Naive thymus-derived CD4-positive, alpha-beta T cell (primary cell): ENCODE data around the gene ACTR5. TPM values are rescaled to one million over a fixed set of nuclear protein-coding genes. Genes with fewer than 3 reads are reported as not detected.

Experiments
- ATAC-seq: fragments of 150-1000 bp; cut with Tn5 transposase; 2 replicates; pipeline ENCODE4 v1.10.0; 2021; ENCODE audit warnings: mild to moderate bottlenecking, moderate library complexity
- CTCF ChIA-PET: fragments of 350-600 bp; sonication (Branson Sonifier 250); formaldehyde crosslinking; loops from one replicate; lab custom pipeline; 2021; ENCODE audit warnings: antibody characterized with exemption; lab: Charles Lee
- POLR2A ChIA-PET: fragments of 350-600 bp; sonication (Branson Sonifier 250); formaldehyde crosslinking; loops from one replicate; lab custom pipeline; 2021; ENCODE audit warnings: antibody characterized with exemption, inconsistent platforms; lab: Charles Lee
- DNase-seq, 9 donors: peaks; one replicate each; pipeline versions ENCODE4 v3.0.0 to v3.0.0-alpha.2; 2020 to 2022; ENCODE audit warnings: mixed read lengths in 1 of 9
- H3K27ac ChIP-seq: one replicate; pipeline ENCODE4 v1.7.0; 2013; ENCODE audit warnings: mild to moderate bottlenecking, low read depth, low read length, moderate library complexity
- H3K27me3 ChIP-seq, 2 donors: one replicate each; pipeline ENCODE4 v1.7.0; 2013; ENCODE audit warnings: low read length in 2 of 2, mild to moderate bottlenecking in 2 of 2, moderate library complexity in 2 of 2; ENCODE audit not compliant: control insufficient read depth in 2 of 2, insufficient read depth in 2 of 2
- H3K36me3 ChIP-seq, 3 experiments: 1 replicate in 2 of 3; 2 replicates in 1 of 3; pipeline ENCODE4 v1.7.0; 2013; ENCODE audit warnings: low read length in 3 of 3, mild to moderate bottlenecking in 3 of 3, moderate library complexity in 1 of 3; ENCODE audit not compliant: insufficient read depth in 3 of 3, control insufficient read depth in 2 of 3
- H3K4me1 ChIP-seq, 2 donors: one replicate each; pipeline ENCODE4 v1.7.0; 2013; ENCODE audit warnings: low read length in 2 of 2, mild to moderate bottlenecking in 2 of 2, moderate library complexity in 1 of 2; ENCODE audit not compliant: control insufficient read depth in 2 of 2, insufficient read depth in 2 of 2
- H3K4me3 ChIP-seq: 2 replicates; pipeline ENCODE4 v1.7.0; 2013; ENCODE audit warnings: mild to moderate bottlenecking, low read length
- H3K9me3 ChIP-seq, 3 experiments: 1 replicate in 2 of 3; 2 replicates in 1 of 3; pipeline ENCODE4 v1.7.0; 2013; ENCODE audit warnings: low read length in 3 of 3; ENCODE audit not compliant: control insufficient read depth in 2 of 3
- H3K27ac Mint-ChIP-seq, 9 donors: one replicate each; pipeline ENCODE4 v1.8.0; 2020 to 2022; ENCODE audit warnings: mixed read lengths in 9 of 9, mild to moderate bottlenecking in 8 of 9, moderate library complexity in 5 of 9, inconsistent platforms in 2 of 9
- H3K27me3 Mint-ChIP-seq, 5 donors: one replicate each; pipeline ENCODE4 v1.8.0; 2021 to 2022; ENCODE audit warnings: mixed read lengths in 5 of 5, mild to moderate bottlenecking in 1 of 5
- H3K36me3 Mint-ChIP-seq, 5 donors: one replicate each; pipeline ENCODE4 v1.8.0; 2020 to 2022; ENCODE audit warnings: mixed read lengths in 5 of 5, mild to moderate bottlenecking in 3 of 5, inconsistent platforms in 1 of 5
- H3K4me1 Mint-ChIP-seq, 7 donors: one replicate each; pipeline ENCODE4 v1.8.0; 2020 to 2022; ENCODE audit warnings: mixed read lengths in 7 of 7, mild to moderate bottlenecking in 3 of 7, inconsistent platforms in 1 of 7
- H3K4me3 Mint-ChIP-seq, 10 donors: one replicate each; pipeline ENCODE4 v1.8.0; 2020 to 2022; ENCODE audit warnings: mild to moderate bottlenecking in 10 of 10, mixed read lengths in 10 of 10, moderate library complexity in 6 of 10, inconsistent platforms in 2 of 10
- H3K9me3 Mint-ChIP-seq, 11 donors: one replicate each; pipeline ENCODE4 v1.8.0; 2020 to 2022; ENCODE audit warnings: mixed read lengths in 11 of 11, mild to moderate bottlenecking in 4 of 11, inconsistent platforms in 1 of 11, moderate library complexity in 1 of 11
- intact Hi-C, 2 donors: fragments of 100-400 bp; cut with micrococcal nuclease; formaldehyde crosslinking; loops; one replicate each; pipeline ENCODE4 v1.15.1; 2023
- polyA plus RNA-seq, 2 donors: library from polyadenylated mRNA; unstranded; fragments of 300-500 nt; fragmentation: Illumina TruSeq; gene quantifications; one replicate each; pipeline ENCODE4 v1.2.3, GENCODE V29; 2021
- total RNA-seq, 6 experiments: library from RNA in 5 of 6; stranded (reverse) in 5 of 6; gene quantifications; 1 replicate in 5 of 6; 2 replicates in 1 of 6; pipeline ENCODE4 v1.2.3 and lab custom pipeline; 2021 to 2026

The ACTR5 gene
- total and polyA plus RNA-seq, 7 experiments from 2014 or later, result 8.9 to 20.8 (median 15.1) TPM

- POLR2A ChIA-PET, result no interaction called here
- intact Hi-C loops, result no loop called here
- Histone ChIP-seq H3K4me3 (no peak overlapping the region), H3K4me1 (no peaks in the 10 kb centered on the region), H3K27ac (no peak overlapping the region), H3K27me3 (no peaks in the 10 kb centered on the region), H3K36me3 (peaks cover 8 to 90% (median 17%) of the 10 kb centered on the region in 3 experiments), H3K9me3 (no peaks in the 10 kb centered on the region)
- H3K27me3 Mint-ChIP-seq, result no peaks in the 10 kb centered on the region
- ATAC-seq (no peak), DNase-seq (no peak)
- peaks cover 0 to 28% (median 3%) of the 10 kb centered on the region in 7 donors for H3K4me1 Mint-ChIP-seq
- H3K4me3 Mint-ChIP-seq, result no peak overlapping the region
- CTCF ChIA-PET, result no interaction called here
- H3K36me3 Mint-ChIP-seq, result peaks cover 28 to 73% (median 52%) of the 10 kb centered on the region in 5 donors
- peaks cover 0 to 1% (median 0%) of the 10 kb centered on the region in 11 donors for H3K9me3 Mint-ChIP-seq
- H3K27ac Mint-ChIP-seq, result no peak overlapping the region
Measured at GRCh38 chr20:38759106-38759505, 10.8 kb downstream of the ACTR5 start.

- no peaks in the 10 kb centered on the region for H3K4me1 ChIP-seq
- Mint-ChIP-seq H3K36me3 (peaks cover 21 to 71% (median 46%) of the 10 kb centered on the region in 5 donors), H3K27ac (no peak overlapping the region), H3K9me3 (peaks cover 0 to 1% (median 0%) of the 10 kb centered on the region in 11 donors), H3K4me3 (no peak overlapping the region), H3K27me3 (no peaks in the 10 kb centered on the region), H3K4me1 (peaks cover 0 to 29% (median 3%) of the 10 kb centered on the region in 7 donors)
- no peak overlapping the region for H3K27ac ChIP-seq
- no peak for DNase-seq
- ChIA-PET CTCF (interaction anchor here (1.4 kb wide), 1 partner anchor 132 kb away, joined by 4 read pairs; no protein-coding TSS in a partner anchor), POLR2A (no interaction called here)
- ATAC-seq, result no peak
- no peaks in the 10 kb centered on the region for H3K9me3 ChIP-seq
- H3K4me3 ChIP-seq, result no peak overlapping the region
- intact Hi-C loops, result no loop called here
- H3K27me3 ChIP-seq, result no peaks in the 10 kb centered on the region
- H3K36me3 ChIP-seq, result peaks cover 3 to 92% (median 11%) of the 10 kb centered on the region in 3 experiments
Measured at GRCh38 chr20:38760978-38761377, 12.7 kb downstream of the ACTR5 start.

GRCh38 chr20:38762174-38762573 lies 13.9 kb downstream of the ACTR5 start:
- Histone ChIP-seq H3K4me3 (no peak overlapping the region), H3K27ac (no peak overlapping the region), H3K27me3 (no peaks in the 10 kb centered on the region), H3K36me3 (peaks cover 3 to 88% (median 7%) of the 10 kb centered on the region in 3 experiments), H3K9me3 (no peaks in the 10 kb centered on the region), H3K4me1 (no peaks in the 10 kb centered on the region)
- peaks cover 22 to 75% (median 55%) of the 10 kb centered on the region in 5 donors for H3K36me3 Mint-ChIP-seq
- intact Hi-C loops, result no loop called here
- no peaks in the 10 kb centered on the region for H3K27me3 Mint-ChIP-seq
- peak overlapping the region in 2 of 9 donors; percentile 32 to 49 for H3K27ac Mint-ChIP-seq
- DNase-seq (no peak), ATAC-seq (no peak)
- H3K4me3 Mint-ChIP-seq, result no peak overlapping the region
- peaks cover 0 to 1% (median 0%) of the 10 kb centered on the region in 11 donors for H3K9me3 Mint-ChIP-seq
- peaks cover 0 to 28% (median 3%) of the 10 kb centered on the region in 7 donors for H3K4me1 Mint-ChIP-seq
- ChIA-PET CTCF (interaction anchor here (0.6 to 0.8 kb wide), 2 partner anchors 10 to 388 kb away, joined by 3 to 4 read pairs; no protein-coding TSS in a partner anchor), POLR2A (interaction anchor here (0.6 kb wide), 1 partner anchor 26 kb away, joined by 3 read pairs; no protein-coding TSS in a partner anchor)

- Histone ChIP-seq H3K4me3 (no peak overlapping the region), H3K27ac (no peak overlapping the region), H3K36me3 (peaks cover 3 to 91% (median 7%) of the 10 kb centered on the region in 3 experiments), H3K27me3 (no peaks in the 10 kb centered on the region), H3K9me3 (no peaks in the 10 kb centered on the region), H3K4me1 (no peaks in the 10 kb centered on the region)
- Mint-ChIP-seq H3K27me3 (no peaks in the 10 kb centered on the region), H3K27ac (no peak overlapping the region), H3K36me3 (peaks cover 25 to 78% (median 60%) of the 10 kb centered on the region in 5 donors), H3K4me1 (peaks cover 0 to 28% (median 3%) of the 10 kb centered on the region in 7 donors), H3K4me3 (no peak overlapping the region), H3K9me3 (peaks cover 0 to 1% (median 0%) of the 10 kb centered on the region in 11 donors)
- intact Hi-C loops, result no loop called here
- ATAC-seq (no peak), DNase-seq (no peak)
- ChIA-PET POLR2A (interaction anchor here (0.6 kb wide), 1 partner anchor 121 kb away, joined by 4 read pairs; no protein-coding TSS in a partner anchor), CTCF (interaction anchor here (1.0 kb wide), 1 partner anchor 131 kb away, joined by 4 read pairs; no protein-coding TSS in a partner anchor)
Measured at GRCh38 chr20:38763616-38764015, 15.4 kb downstream of the ACTR5 start.

GRCh38 chr20:38764567-38765318 lies 16.5 kb downstream of the ACTR5 start:
- Mint-ChIP-seq H3K36me3 (peaks cover 30 to 77% (median 53%) of the 10 kb centered on the region in 5 donors), H3K27ac (peak overlapping the region in 3 of 9 donors; percentile 7 to 34 (median 28)), H3K4me1 (peaks cover 0 to 30% (median 5%) of the 10 kb centered on the region in 7 donors), H3K4me3 (no peak overlapping the region), H3K27me3 (no peaks in the 10 kb centered on the region), H3K9me3 (peaks cover 0 to 1% (median 0%) of the 10 kb centered on the region in 11 donors)
- Histone ChIP-seq H3K9me3 (no peaks in the 10 kb centered on the region), H3K27ac (no peak overlapping the region), H3K4me3 (no peak overlapping the region), H3K4me1 (no peaks in the 10 kb centered on the region), H3K27me3 (no peaks in the 10 kb centered on the region), H3K36me3 (peaks cover 3 to 92% (median 7%) of the 10 kb centered on the region in 3 experiments)
- intact Hi-C loops, result loop anchor here in 1 of 2 donors (5.0 kb wide), 1 partner anchor 43 kb away; the partner anchor contains the start of gene PPP1R16B
- DNase-seq, result peak in 1 of 9 donors; percentile 41
- ATAC-seq, result peak; percentile 44
- CTCF ChIA-PET, result interaction anchor here (0.6 to 0.7 kb wide), 3 partner anchors 18 to 128 kb away, joined by 3 to 4 read pairs (median 3); no protein-coding TSS in a partner anchor
- POLR2A ChIA-PET, result no interaction called here

- Histone ChIP-seq H3K27me3 (no peaks in the 10 kb centered on the region), H3K4me3 (no peak overlapping the region), H3K9me3 (no peaks in the 10 kb centered on the region), H3K36me3 (peaks cover 0 to 88% (median 3%) of the 10 kb centered on the region in 3 experiments), H3K27ac (no peak overlapping the region), H3K4me1 (no peaks in the 10 kb centered on the region)
- Mint-ChIP-seq H3K4me1 (peaks cover 0 to 30% (median 5%) of the 10 kb centered on the region in 7 donors), H3K27ac (peak overlapping the region in 1 of 9 donors; percentile 39), H3K27me3 (no peaks in the 10 kb centered on the region), H3K9me3 (peaks cover 0 to 1% (median 0%) of the 10 kb centered on the region in 11 donors), H3K4me3 (no peak overlapping the region), H3K36me3 (peaks cover 24 to 70% (median 46%) of the 10 kb centered on the region in 5 donors)
- no peak for DNase-seq
- intact Hi-C loops, result loop anchor here in 1 of 2 donors (5.0 kb wide), 1 partner anchor 41 kb away; the partner anchor contains the start of gene PPP1R16B
- ATAC-seq, result no peak
- ChIA-PET POLR2A (interaction anchor here (1.2 kb wide), 1 partner anchor 14 kb away, joined by 5 read pairs; no protein-coding TSS in a partner anchor), CTCF (no interaction called here)
Measured at GRCh38 chr20:38766071-38766470, 17.8 kb downstream of the ACTR5 start.
